Heart right ventricle (tissue), 16 donors: ENCODE results near the gene SCRN2. TPM values are rescaled to one million over a fixed set of nuclear protein-coding genes. Genes with fewer than 3 reads are reported as not detected.

Experiments
- ATAC-seq, 8 donors: fragments of 200-7000 bp; cut with Tn5 transposase; one replicate each; pipeline ENCODE4 v1.9.1; 2020; ENCODE audit warnings: mild to moderate bottlenecking in 8 of 8, moderate library complexity in 8 of 8, moderate number of reproducible peaks in 1 of 8
- DNase-seq, 2 donors: peaks; one replicate each; pipeline ENCODE4 v3.0.0-alpha.2; 2020
- H3K27ac ChIP-seq, 10 donors: fragments of 200-600 bp; sonication (generic) in 2 of 10; one replicate each; pipeline versions ENCODE4 v1.5.0 to v1.8.0; 2020 to 2022; ENCODE audit warnings: mild to moderate bottlenecking in 3 of 10
- H3K27me3 ChIP-seq, 7 donors: fragments of 200-600 bp; one replicate each; pipeline ENCODE4 v1.8.0; 2021 to 2022; ENCODE audit warnings: mild to moderate bottlenecking in 2 of 7
- H3K36me3 ChIP-seq, 9 donors: fragments of 200-600 bp; sonication (generic) in 1 of 9; one replicate each; pipeline versions ENCODE4 v1.5.0 to v1.8.0; 2020 to 2022; ENCODE audit warnings: mild to moderate bottlenecking in 2 of 9
- H3K4me1 ChIP-seq, 9 donors: fragments of 200-600 bp; sonication (generic) in 1 of 9; one replicate each; pipeline versions ENCODE4 v1.5.0 to v1.8.0; 2020 to 2022; ENCODE audit warnings: mild to moderate bottlenecking in 4 of 9
- H3K4me3 ChIP-seq, 10 donors: fragments of 200-600 bp; sonication (generic) in 2 of 10; one replicate each; pipeline versions ENCODE4 v1.5.0 to v1.8.0; 2020 to 2022; ENCODE audit warnings: mild to moderate bottlenecking in 7 of 10, moderate library complexity in 2 of 10
- H3K9me3 ChIP-seq, 11 donors: fragments of 200-600 bp in 10 of 11; sonication (generic) in 2 of 11; one replicate each; pipeline versions ENCODE4 v1.5.0 to v1.8.0; 2013 to 2022; ENCODE audit warnings: mild to moderate bottlenecking in 2 of 11, control low read depth in 1 of 11, moderate library complexity in 1 of 11
- CTCF ChIP-seq, 9 donors: fragments of 200-600 bp; sonication (generic) in 2 of 9; IDR thresholded peaks; one replicate each; pipeline versions ENCODE4 v1.5.0 to v1.8.0; 2021 to 2022; ENCODE audit warnings: antibody characterized with exemption in 9 of 9, mild to moderate bottlenecking in 5 of 9, moderate library complexity in 1 of 9
- WGBS, 2 donors: extraction: QIAGEN DNeasy Blood & Tissue Kit; methylation state at CpG; one replicate each; pipeline ENCODE4 v1.1.7; 2013; ENCODE audit warnings: inconsistent platforms in 1 of 2; 5-methylcytosine and 5-hydroxymethylcytosine counted together
- intact Hi-C, 10 donors: fragments of 100-400 bp; cut with DNase I; formaldehyde crosslinking; loops; one replicate each; pipeline versions ENCODE4 v1.11.1 to v1.14.2; 2022
- polyA plus RNA-seq, 2 donors: library from polyadenylated mRNA; stranded (reverse); fragments of 200-250 nt; gene quantifications; one replicate each; pipeline ENCODE4 v1.2.3, GENCODE V29; 2013
- total RNA-seq, 10 donors: library from RNA; stranded (reverse); fragmentation: NEBNext Ultra II Directional in 3 of 10; extraction: Animal tissue kit (Norgen Biotek cat#: 25700) in 3 of 10; gene quantifications; one replicate each; pipeline versions ENCODE4 v1.2.1 to v1.2.4, GENCODE V29; 2021 to 2023
- donor health status: Arrhythmogenic right ventricular cardiomyopathy.
- donor health status: ischemic (EF 13 %, LVEDD 7.1; RV severe dilation, severe dysfunction).
- donor health status: healthy with polysubstance abuse.
- donor health status: DM: no; HTN: yes; CAD: no.
- donor health status: DM: no; HTN: no; CAD: no.
- donor health status: ischemic (EF 25% LVEDD 6.9; RV normal size, moderate dysfunction).
- donor health status: ischemic (EF 25% LVEDD 5.7; RV mildly dilated, moderate dysfunction).
- donor health status: healthy.
- donor health status: DM: yes; HTN: yes; CAD: no.
- donor health status: Ischemic cardiomyopathy.
- donor health status: ischemic (EF 35%, LVEDD 5.7; RV mildly dilated, moderate dysfunction).
- donor health status: nonischemic (EF 11% LVEDD 7.7; RV severe dilation, severe dysfunction).
- donor health status: DM: yes; HTN: yes; CAD: no.
- donor health status: PGD.
- donor health status: ischemic (EF 29% LVEDD 5.4; RV normal size, mild dysfunction).
- donor health status: nonischemic (EF 23%, LVEDD 6.1; RV moderate dilation, normal function).

The SCRN2 gene
- total and polyA plus RNA-seq, 12 donors = 20.6 to 82.5 (median 34.5) TPM

GRCh38 chr17:47841488-47842291, 617 bp upstream of the SCRN2 start:
- H3K36me3 ChIP-seq = peaks cover 0 to 23% (median 0%) of the 10 kb centered on the region in 9 donors
- H3K4me3 ChIP-seq = peak overlapping the region in 7 of 10 donors; percentile 72 to 92 (median 76)
- TF ChIP-seq CTCF (IDR thresholded peaks at IDR 0.05) = peak in 1 of 9 donors; percentile 1
- peak overlapping the region in 8 of 10 donors; percentile 65 to 89 (median 78) for H3K27ac ChIP-seq
- 63 to 64% methylated on average over 16 of the region's 16 CpGs for WGBS, 2 donors
- intact Hi-C loops = loop anchor here (1.0 to 10.0 kb wide), 11 partner anchors 47 to 176 kb away; partner anchors contain the start of genes CDK5RAP3 (in 6 of the 10) and PNPO (in 4 of the 10)
- H3K4me1 ChIP-seq = peaks cover 0 to 44% (median 21%) of the 10 kb centered on the region in 9 donors
- ATAC-seq = peak in 1 of 8 donors; percentile 1
- H3K9me3 ChIP-seq = no peaks in the 10 kb centered on the region
- H3K27me3 ChIP-seq = peaks cover 3 to 28% (median 23%) of the 10 kb centered on the region in 7 donors
- DNase-seq = no peak

DNA sequence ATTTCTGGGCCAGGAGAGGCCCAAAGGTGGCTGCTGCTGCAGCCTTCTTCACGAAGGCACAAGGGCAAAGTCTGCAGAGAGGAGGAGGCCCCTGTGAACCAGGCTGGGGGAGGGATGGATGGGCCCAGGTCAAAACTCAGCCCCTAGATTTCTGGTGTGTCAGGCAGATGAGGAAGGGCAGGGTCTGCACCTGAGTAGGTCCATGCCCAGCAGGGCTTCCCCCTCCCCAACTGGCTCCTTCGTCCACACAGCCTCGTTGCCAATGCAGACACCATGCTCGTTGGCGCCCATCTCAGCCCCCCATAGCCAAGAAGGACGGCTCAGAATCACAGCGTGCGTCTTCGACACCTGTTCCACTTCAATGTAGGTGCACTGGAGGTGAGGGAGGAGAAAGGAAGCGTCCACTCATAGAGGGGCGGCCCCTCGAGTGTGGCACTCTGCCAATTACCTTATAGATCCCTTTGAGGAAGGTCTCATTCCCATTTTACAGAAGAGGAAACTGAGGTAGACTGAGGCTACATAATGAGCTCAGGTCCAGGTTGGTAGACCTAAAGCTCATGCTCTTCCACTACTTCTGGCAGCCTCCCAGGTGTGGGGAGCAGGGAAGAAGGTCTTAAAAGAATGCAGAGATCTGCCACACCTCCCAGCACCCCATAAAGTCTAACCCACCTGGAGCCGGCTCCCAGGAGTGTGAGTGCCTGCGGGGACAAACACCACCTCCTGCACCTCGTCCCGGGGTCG, 902 bp downstream of the SCRN2 start:
- no peaks in the 10 kb centered on the region for H3K9me3 ChIP-seq
- H3K4me1 ChIP-seq = peaks cover 0 to 48% (median 21%) of the 10 kb centered on the region in 9 donors
- H3K36me3 ChIP-seq = peaks cover 0 to 37% (median 12%) of the 10 kb centered on the region in 9 donors
- peak overlapping the region; percentile 63 to 92 (median 75) for H3K4me3 ChIP-seq
- ATAC-seq (no peak), DNase-seq (no peak)
- 49 to 50% methylated on average over 17 of the region's 17 CpGs for WGBS, 2 donors
- H3K27ac ChIP-seq = peak overlapping the region in 8 of 10 donors; percentile 65 to 89 (median 78)
- no peak for TF ChIP-seq CTCF (IDR thresholded peaks at IDR 0.05)
- intact Hi-C loops = loop anchor here (2.0 to 10.0 kb wide), 9 partner anchors 51 to 177 kb away; partner anchors contain the start of genes CDK5RAP3 (in 4 of the 10) and PNPO (in 4 of the 10)
- H3K27me3 ChIP-seq = peaks cover 0 to 13% (median 10%) of the 10 kb centered on the region in 7 donors

DNA sequence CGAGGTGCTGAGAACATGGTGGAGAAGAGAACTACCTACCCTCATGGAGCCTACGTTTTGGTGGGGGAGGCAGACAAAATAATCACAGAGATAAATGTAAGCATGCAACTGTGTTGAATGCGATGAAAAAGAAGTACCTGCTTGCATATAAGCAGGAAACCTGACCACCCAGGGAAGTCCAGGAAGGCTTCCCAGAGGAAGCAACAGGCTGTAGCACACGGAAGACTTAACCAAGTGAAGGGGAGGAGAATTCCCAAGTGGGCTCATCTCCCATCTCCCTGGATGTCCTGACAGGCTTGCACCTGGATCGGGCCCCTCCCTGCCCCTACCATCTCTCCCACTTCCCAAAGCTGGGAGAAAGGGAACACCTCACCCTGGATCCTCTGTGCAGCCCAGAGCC, 2.0 kb downstream of the SCRN2 start:
- 92 to 93% methylated on average over 5 of the region's 5 CpGs for whole genome bisulfite sequencing, 2 donors
- H3K36me3 ChIP-seq = peaks cover 0 to 37% (median 12%) of the 10 kb centered on the region in 9 donors
- no peak overlapping the region for H3K27ac ChIP-seq
- H3K4me1 ChIP-seq = peaks cover 0 to 59% (median 26%) of the 10 kb centered on the region in 9 donors
- ATAC-seq (no peak), DNase-seq (no peak)
- TF ChIP-seq CTCF (IDR thresholded peaks at IDR 0.05) = no peak
- intact Hi-C loops = loop anchor here in 1 of 10 donors (10.0 kb wide), 1 partner anchor 266 kb away; the partner anchor contains the start of genes CBX1 and SNX11
- H3K9me3 ChIP-seq = no peaks in the 10 kb centered on the region
- H3K4me3 ChIP-seq = no peak overlapping the region
- H3K27me3 ChIP-seq = peaks cover 0 to 2% (median 1%) of the 10 kb centered on the region in 7 donors

DNA sequence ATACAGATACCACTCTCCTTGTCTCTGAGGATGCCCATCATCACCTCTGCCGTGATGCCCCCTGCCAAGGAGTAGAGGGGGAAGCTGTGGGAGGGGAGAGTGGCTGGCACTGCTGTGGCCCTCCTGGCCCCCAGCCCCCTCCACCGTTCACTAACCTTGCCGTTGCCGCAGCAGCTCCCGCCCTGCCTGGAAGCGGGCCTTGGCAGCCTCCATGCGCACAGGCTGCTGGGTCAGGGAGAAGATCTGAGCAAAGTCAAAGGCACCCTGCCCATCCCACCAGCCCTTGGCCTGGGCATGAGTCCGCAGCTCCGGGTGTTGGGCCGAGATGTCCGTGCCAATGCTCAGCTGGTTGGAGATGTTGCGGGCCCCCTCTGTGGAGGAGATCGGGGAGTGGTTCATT, 2.4 kb downstream of the SCRN2 start:
- peaks cover 0 to 37% (median 12%) of the 10 kb centered on the region in 9 donors for H3K36me3 ChIP-seq
- H3K4me1 ChIP-seq = peaks cover 0 to 62% (median 29%) of the 10 kb centered on the region in 9 donors
- no peaks in the 10 kb centered on the region for H3K9me3 ChIP-seq
- ATAC-seq = no peak
- 91 to 94% methylated on average over 13 of the region's 13 CpGs for WGBS, 2 donors
- intact Hi-C loops = loop anchor here in 1 of 10 donors (10.0 kb wide), 1 partner anchor 266 kb away; the partner anchor contains the start of genes CBX1 and SNX11
- H3K27ac ChIP-seq = peak overlapping the region in 1 of 10 donors; percentile 37
- TF ChIP-seq CTCF (IDR thresholded peaks at IDR 0.05) = no peak
- no peak overlapping the region for H3K4me3 ChIP-seq
- H3K27me3 ChIP-seq = no peaks in the 10 kb centered on the region
- DNase-seq = no peak
